D721Med (cell line): Measurements from ENCODE around the gene VEGFC.

Experiments used
- DNase-seq: peaks from one replicate; pipeline ENCODE4 v3.0.0; 2011; ENCODE audit warnings: low spot score; ENCODE audit not compliant: insufficient read length
- FAIRE-seq: peaks from 2 replicates; lab custom pipeline; 2011; peaks lifted over from hg19 to GRCh38; lab: Jason Lieb, UNC
- TF ChIP-seq, protein P1 (sequence below): IDR thresholded peaks from 2 replicates; pipeline ENCODE4 v1.5.1; 2012; ENCODE audit warnings: mild to moderate bottlenecking, control low read depth; ENCODE audit not compliant: insufficient read depth; ENCODE audit errors: missing control alignments

The VEGFC gene

DNA sequence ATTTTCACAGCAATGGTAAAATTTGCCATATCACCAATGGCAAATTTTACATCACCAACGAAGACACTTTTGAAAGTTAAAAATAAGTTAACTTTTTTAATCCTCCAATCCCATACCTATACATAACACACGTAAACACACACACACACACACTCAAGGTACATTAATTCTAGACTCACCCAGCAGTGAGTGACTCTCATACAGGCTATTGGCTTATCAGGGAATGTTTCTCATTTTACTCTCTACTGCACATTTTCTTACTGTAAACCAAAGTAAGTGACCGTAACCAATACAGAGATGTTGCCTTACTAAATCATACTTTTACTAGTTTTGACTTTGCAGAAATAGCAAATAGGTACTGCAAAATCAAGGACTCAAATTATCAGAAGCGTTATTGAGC is 2.3 kb downstream of the VEGFC start:
- FAIRE-seq (no peak), DNase-seq (no peak)
- TF ChIP-seq, protein P1, sequence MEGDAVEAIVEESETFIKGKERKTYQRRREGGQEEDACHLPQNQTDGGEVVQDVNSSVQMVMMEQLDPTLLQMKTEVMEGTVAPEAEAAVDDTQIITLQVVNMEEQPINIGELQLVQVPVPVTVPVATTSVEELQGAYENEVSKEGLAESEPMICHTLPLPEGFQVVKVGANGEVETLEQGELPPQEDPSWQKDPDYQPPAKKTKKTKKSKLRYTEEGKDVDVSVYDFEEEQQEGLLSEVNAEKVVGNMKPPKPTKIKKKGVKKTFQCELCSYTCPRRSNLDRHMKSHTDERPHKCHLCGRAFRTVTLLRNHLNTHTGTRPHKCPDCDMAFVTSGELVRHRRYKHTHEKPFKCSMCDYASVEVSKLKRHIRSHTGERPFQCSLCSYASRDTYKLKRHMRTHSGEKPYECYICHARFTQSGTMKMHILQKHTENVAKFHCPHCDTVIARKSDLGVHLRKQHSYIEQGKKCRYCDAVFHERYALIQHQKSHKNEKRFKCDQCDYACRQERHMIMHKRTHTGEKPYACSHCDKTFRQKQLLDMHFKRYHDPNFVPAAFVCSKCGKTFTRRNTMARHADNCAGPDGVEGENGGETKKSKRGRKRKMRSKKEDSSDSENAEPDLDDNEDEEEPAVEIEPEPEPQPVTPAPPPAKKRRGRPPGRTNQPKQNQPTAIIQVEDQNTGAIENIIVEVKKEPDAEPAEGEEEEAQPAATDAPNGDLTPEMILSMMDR = no peak

DNA sequence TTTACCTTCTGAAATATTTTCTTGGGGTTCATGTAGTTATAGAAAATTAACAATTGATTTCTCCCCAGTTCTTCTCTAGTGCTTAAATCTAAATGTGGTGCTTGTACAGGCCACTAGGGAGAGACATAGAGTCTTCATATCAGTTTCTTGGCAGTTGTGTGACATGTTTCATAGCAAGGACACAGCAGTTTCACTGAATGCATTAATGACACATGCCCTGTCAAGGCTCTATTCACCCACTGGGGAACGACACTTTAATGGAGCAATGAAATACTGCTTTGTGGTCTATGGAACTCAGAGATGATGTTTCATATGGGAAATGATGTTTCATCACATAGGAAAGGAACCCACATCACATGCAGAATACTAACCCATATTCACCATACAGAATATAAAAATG is 2.8 kb downstream of the VEGFC start:
- no peak for DNase-seq
- TF ChIP-seq, protein P1 = peak; percentile 76
- peak; percentile 85 for FAIRE-seq

DNA sequence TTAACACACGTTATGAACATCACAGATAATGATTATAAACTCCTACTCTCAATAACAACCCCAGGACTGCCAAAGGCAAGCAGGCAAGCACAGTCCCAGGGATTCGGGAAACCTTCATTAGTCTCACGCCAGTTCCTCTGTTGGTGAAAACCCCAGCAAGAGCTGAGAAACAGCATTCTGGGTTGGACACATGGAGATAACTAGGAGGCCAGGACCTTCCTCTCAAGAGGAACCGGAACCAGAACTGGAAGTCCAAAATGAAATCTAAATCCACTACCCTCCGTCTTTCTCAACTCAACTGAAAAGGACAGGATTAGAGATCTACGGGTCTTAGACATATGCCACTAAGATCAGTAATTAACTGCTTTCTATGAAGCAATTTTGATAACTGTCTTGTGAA is 3.8 kb downstream of the VEGFC start:
- FAIRE-seq (no peak), DNase-seq (no peak)
- TF ChIP-seq, protein P1 = no peak

DNA sequence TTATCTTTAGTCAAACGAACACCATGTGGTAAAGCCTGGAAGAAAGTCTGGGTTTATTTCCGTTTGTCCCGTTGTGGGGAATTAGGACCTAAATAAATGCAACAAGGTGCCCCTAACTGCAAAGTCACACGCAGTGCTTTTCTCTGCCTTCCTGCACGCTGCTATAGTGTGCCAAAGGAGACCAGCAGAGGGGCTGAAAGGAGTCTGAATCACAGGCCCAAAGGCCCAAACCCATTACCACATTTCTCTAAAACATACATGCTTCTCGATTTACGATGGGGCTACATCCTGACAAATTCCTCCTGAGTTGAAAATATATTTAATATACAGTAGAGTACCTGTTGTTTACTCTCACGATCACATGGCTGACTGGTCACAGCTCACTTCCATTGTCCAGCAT is 4.5 kb downstream of the VEGFC start:
- DNase-seq (no peak), FAIRE-seq (no peak)
- TF ChIP-seq, protein P1 = no peak

DNA sequence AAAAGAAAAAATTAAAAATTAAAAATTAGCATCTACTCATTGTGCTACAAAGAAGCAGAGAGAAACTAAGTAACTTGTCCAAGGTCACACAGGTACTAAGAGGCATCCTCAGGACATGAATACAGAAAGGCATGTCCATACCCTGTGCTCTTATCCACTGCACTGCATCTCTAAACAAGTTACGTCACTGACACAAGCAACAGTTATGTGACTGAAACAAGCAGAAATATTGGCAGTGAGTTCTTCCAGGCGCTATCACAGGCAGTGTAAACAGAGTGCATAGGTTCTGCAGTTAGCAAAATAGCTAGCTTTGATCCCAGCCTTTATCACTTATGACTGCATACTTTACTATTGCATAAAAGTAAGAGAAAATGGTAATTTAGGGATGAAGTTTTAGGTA is 7.9 kb downstream of the VEGFC start:
- TF ChIP-seq, protein P1 = no peak
- DNase-seq (no peak), FAIRE-seq (no peak)

DNA sequence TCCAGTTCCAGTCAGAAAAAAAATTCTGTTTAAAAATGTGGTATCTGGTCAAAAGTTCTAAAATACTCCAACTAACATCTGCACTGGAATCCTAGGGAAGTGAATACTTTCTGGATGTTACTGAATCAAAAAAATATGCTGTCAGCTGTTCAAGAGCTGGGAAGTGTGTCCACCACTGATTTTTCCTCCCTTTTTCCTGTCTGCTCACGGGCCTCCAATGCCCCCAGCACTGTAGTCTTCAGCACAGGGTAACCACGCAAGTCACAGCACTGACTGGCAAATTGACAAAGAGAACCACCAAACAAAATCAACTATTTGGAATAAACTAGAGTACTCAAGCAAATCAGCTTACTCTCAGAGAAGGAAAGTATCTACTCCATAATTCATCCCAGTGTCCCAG is 9.9 kb downstream of the VEGFC start:
- DNase-seq = no peak
- FAIRE-seq = no peak
- TF ChIP-seq, protein P1 = no peak

DNA sequence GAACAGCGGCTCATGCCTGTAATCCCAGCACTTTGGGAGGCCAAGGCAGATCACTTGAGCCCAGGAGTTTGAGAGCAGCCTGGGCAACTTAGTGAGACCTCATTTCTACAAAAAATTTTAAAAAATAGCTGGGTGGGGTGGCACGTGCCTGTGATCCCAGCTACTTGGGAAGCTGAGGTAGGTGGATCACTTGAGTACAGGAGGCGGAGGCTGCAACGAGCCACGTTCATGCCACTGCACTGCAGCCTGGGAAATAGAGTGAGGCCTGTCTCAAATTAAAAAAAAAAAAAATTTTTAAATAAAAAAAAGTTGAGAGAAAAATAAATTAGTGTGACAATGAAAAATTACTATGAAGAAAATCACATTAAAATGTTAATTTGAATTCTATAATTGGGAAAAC is 10.5 kb downstream of the VEGFC start:
- TF ChIP-seq, protein P1 = no peak

More for the DNA sequence above, 10.5 kb downstream of the VEGFC start:
- DNase-seq (no peak), FAIRE-seq (no peak)
